Tibial nerve (tissue), 4 donors: ENCODE results near the gene TBL1XR1. TPM values are rescaled to one million over a fixed set of nuclear protein-coding genes. Genes with fewer than 3 reads are reported as not detected.

Experiments
- DNase-seq, 2 donors: peaks; one replicate each; pipeline ENCODE4 v3.0.0-alpha.2; 2019; ENCODE audit warnings: low spot score in 2 of 2
- H3K27ac ChIP-seq, 4 donors: fragments of 200-600 bp; sonication (generic) in 3 of 4; one replicate each; pipeline ENCODE4 v1.5.1; 2017 to 2019; ENCODE audit warnings: mild to moderate bottlenecking in 1 of 4
- H3K27me3 ChIP-seq, 2 donors: fragments of 200-600 bp; sonication (generic) in 1 of 2; one replicate each; pipeline versions ENCODE4 v1.5.1 to v1.6.0; 2017 to 2019
- H3K36me3 ChIP-seq, 3 donors: fragments of 200-600 bp; sonication (generic); one replicate each; pipeline ENCODE4 v1.5.1; 2018 to 2019
- H3K4me1 ChIP-seq, 4 donors: fragments of 200-600 bp; sonication (generic) in 3 of 4; one replicate each; pipeline ENCODE4 v1.5.1; 2017 to 2019
- H3K4me3 ChIP-seq, 4 donors: fragments of 200-600 bp; sonication (generic) in 3 of 4; one replicate each; pipeline ENCODE4 v1.5.1; 2017 to 2019; ENCODE audit warnings: mild to moderate bottlenecking in 1 of 4, moderate library complexity in 1 of 4
- H3K9me3 ChIP-seq, 4 donors: fragments of 200-600 bp; sonication (generic) in 3 of 4; one replicate each; pipeline ENCODE4 v1.5.1; 2017 to 2019
- CTCF ChIP-seq, 5 experiments: fragments of 200-600 bp in 3 of 5; fragments of 450-650 bp in 2 of 5; sonication (generic) in 3 of 5; IDR thresholded peaks; one replicate each; pipeline ENCODE4 v1.5.1; 2016 to 2019; ENCODE audit warnings: antibody characterized with exemption in 5 of 5, mild to moderate bottlenecking in 3 of 5, moderate library complexity in 2 of 5
- EP300 ChIP-seq, 2 donors: sonication (generic); formaldehyde crosslinking; IDR thresholded peaks; one replicate each; pipeline ENCODE4 v1.6.1; 2017; ENCODE audit warnings: antibody characterized with exemption in 2 of 2, mild to moderate bottlenecking in 1 of 2
- POLR2A ChIP-seq, 2 donors: fragments of 450-650 bp; IDR thresholded peaks; one replicate each; pipeline ENCODE4 v1.6.1; 2017; ENCODE audit warnings: antibody characterized with exemption in 2 of 2, mild to moderate bottlenecking in 2 of 2, moderate library complexity in 2 of 2
- whole genome bisulfite sequencing, 2 donors: methylation state at CpG; one replicate each; pipeline ENCODE4 v1.1.5; 2018; 5-methylcytosine and 5-hydroxymethylcytosine counted together
- total RNA-seq, 4 donors: library from RNA; depleted of rRNA; stranded (reverse); fragments of >200 nt; gene quantifications; one replicate each; pipeline ENCODE4 v1.1.0, GENCODE V29; 2016

Gene TBL1XR1
- total RNA-seq, 4 donors from 2014 or later: 57.1 to 66.3 (median 62.8) TPM

GRCh38 chr3:176977331-176977730 is 220.0 kb downstream of the TBL1XR1 start:
- Histone ChIP-seq H3K4me1 (no peaks in the 10 kb centered on the region), H3K27me3 (no peaks in the 10 kb centered on the region), H3K4me3 (no peak overlapping the region), H3K27ac (no peak overlapping the region), H3K36me3 (no peaks in the 10 kb centered on the region), H3K9me3 (no peaks in the 10 kb centered on the region)
- TF ChIP-seq CTCF (IDR thresholded peaks at IDR 0.05) (no peak), POLR2A (IDR thresholded peaks at IDR 0.05) (no peak), EP300 (IDR thresholded peaks at IDR 0.05) (no peak)
- 94 to 95% methylated on average over 2 of the region's 2 CpGs for WGBS, 2 donors
- DNase-seq: no peak

- Histone ChIP-seq H3K9me3 (no peaks in the 10 kb centered on the region), H3K4me1 (no peaks in the 10 kb centered on the region), H3K4me3 (no peak overlapping the region), H3K27me3 (no peaks in the 10 kb centered on the region), H3K36me3 (no peaks in the 10 kb centered on the region), H3K27ac (no peak overlapping the region)
- 90 to 91% methylated on average over 10 of the region's 10 CpGs for WGBS, 2 donors
- TF ChIP-seq POLR2A (IDR thresholded peaks at IDR 0.05) (no peak), EP300 (IDR thresholded peaks at IDR 0.05) (no peak), CTCF (IDR thresholded peaks at IDR 0.05) (no peak)
- no peak for DNase-seq
Measured at GRCh38 chr3:176976586-176976985, 220.7 kb downstream of the TBL1XR1 start.

DNA sequence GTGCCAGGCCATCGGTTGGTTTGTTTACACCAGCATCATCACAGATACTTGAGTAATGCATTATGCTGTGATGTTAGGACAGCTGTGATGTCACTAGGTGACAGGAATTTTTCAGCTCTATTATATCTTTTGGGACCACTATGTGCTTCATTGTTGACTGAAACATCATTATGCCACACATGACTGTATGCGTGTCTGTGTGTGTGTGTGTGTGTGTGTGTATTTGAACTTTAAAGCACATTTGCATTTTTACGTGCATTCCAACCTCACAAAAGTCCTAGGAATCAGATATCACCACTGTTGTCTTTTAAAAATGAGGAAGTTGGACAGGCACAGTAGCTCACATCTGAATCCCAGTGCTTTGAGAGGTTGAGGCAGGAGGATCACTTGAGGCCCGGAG is 223.0 kb downstream of the TBL1XR1 start:
- no peaks in the 10 kb centered on the region for H3K9me3 ChIP-seq
- TF ChIP-seq EP300 (IDR thresholded peaks at IDR 0.05) (no peak), CTCF (IDR thresholded peaks at IDR 0.05) (no peak), POLR2A (IDR thresholded peaks at IDR 0.05) (no peak)
- no peak overlapping the region for H3K4me3 ChIP-seq
- DNase-seq: no peak
- no peak overlapping the region for H3K27ac ChIP-seq
- no peaks in the 10 kb centered on the region for H3K4me1 ChIP-seq
- H3K27me3 ChIP-seq: no peaks in the 10 kb centered on the region
- H3K36me3 ChIP-seq: no peaks in the 10 kb centered on the region
- WGBS, 2 donors: 66 to 84% methylated on average over 4 of the region's 4 CpGs

GRCh38 chr3:176971613-176972174 is 225.6 kb downstream of the TBL1XR1 start:
- 93 to 97% methylated on average over 5 of the region's 5 CpGs for WGBS, 2 donors
- H3K4me1 ChIP-seq: no peaks in the 10 kb centered on the region
- H3K4me3 ChIP-seq: no peak overlapping the region
- no peak for TF ChIP-seq CTCF (IDR thresholded peaks at IDR 0.05)
- no peak for TF ChIP-seq POLR2A (IDR thresholded peaks at IDR 0.05)
- no peak for TF ChIP-seq EP300 (IDR thresholded peaks at IDR 0.05)
- no peak for DNase-seq
- no peaks in the 10 kb centered on the region for H3K36me3 ChIP-seq
- no peak overlapping the region for H3K27ac ChIP-seq
- H3K9me3 ChIP-seq: no peaks in the 10 kb centered on the region
- no peaks in the 10 kb centered on the region for H3K27me3 ChIP-seq

- Histone ChIP-seq H3K4me3 (no peak overlapping the region), H3K27me3 (no peaks in the 10 kb centered on the region), H3K4me1 (no peaks in the 10 kb centered on the region), H3K27ac (no peak overlapping the region), H3K36me3 (no peaks in the 10 kb centered on the region), H3K9me3 (no peaks in the 10 kb centered on the region)
- WGBS, 2 donors: 99% methylated on average over 3 of the region's 3 CpGs
- no peak for DNase-seq
- no peak for TF ChIP-seq CTCF (IDR thresholded peaks at IDR 0.05)
- TF ChIP-seq POLR2A (IDR thresholded peaks at IDR 0.05): no peak
- no peak for TF ChIP-seq EP300 (IDR thresholded peaks at IDR 0.05)
Measured at GRCh38 chr3:176970770-176971169, 226.5 kb downstream of the TBL1XR1 start.
